A549 treated with RU486 at 1 μM for 4 hours (cell line): Measurements from ENCODE around the gene GPR21. TPM values are rescaled to one million over a fixed set of nuclear protein-coding genes. Genes with fewer than 3 reads are reported as not detected.

Experiments
- total RNA-seq: library from RNA; stranded (reverse); fragments of 200-300 nt; extraction: Qiagen RNA extraction; gene quantifications from 5 replicates; pipeline ENCODE4 v1.2.3, GENCODE V29; 2022; ENCODE audit warnings: low read depth

GPR21 gene
- total RNA-seq: not detected in 5 replicates

DNA sequence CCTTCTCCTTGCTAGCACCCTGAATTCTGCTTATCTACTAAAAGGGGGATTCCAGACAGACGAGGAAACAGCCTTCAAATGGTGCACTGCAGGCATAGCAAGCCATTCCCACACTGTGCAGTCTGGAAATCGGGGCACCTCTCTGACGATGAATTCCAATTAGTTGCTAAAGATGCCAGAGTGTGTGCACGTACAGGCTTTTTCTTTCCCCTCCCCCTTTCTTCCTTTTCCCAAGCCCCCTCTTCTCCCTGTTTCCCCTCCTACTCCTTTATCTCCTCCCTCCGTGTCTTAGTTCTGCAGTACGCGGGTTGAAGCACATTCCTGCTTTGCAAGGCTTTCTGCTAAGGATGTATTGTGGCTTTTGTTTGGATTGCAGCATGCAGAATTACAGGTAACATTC lies at the start of gene GPR21:
GPR21 (plus strand) TSS at position 316 of the 400 bp plus-strand sequence. CDS start 900 bp downstream, outside the sequence.

Other genes starting within 250 kb of the GPR21 start
- not detected in 5 replicates for gene OR5C1, start 244.7 kb upstream of the GPR21 start, total RNA-seq
- not detected in 5 replicates for gene OR1K1, start 233.5 kb upstream of the GPR21 start, total RNA-seq
- gene PDCL, start 205.1 kb upstream of the GPR21 start, total RNA-seq: 16.0 to 18.5 TPM (median 17.7 TPM) in 5 replicates
- gene RC3H2, start 128.3 kb upstream of the GPR21 start, total RNA-seq: 16.8 to 23.2 TPM (median 22.0 TPM) in 5 replicates
- gene ZBTB6, start 120.3 kb upstream of the GPR21 start, total RNA-seq: 1.8 to 5.8 TPM (median 5.6 TPM) in 5 replicates
- gene ZBTB26, start 102.2 kb upstream of the GPR21 start, total RNA-seq: 1.1 to 2.0 TPM (median 1.9 TPM) in 5 replicates
- 10.1 to 15.4 TPM (median 13.4 TPM) in 5 replicates for gene RABGAP1, start 92.6 kb upstream of the GPR21 start, total RNA-seq
- 11.4 to 16.1 TPM (median 14.4 TPM) in 5 replicates for gene STRBP, start 234.9 kb downstream of the GPR21 start, total RNA-seq